GM20000 (cell line): ENCODE measurements around the gene TSGA10IP.

Experiments
- DNase-seq: peaks from one replicate; pipeline ENCODE4 v3.0.0; 2012; ENCODE audit warnings: low spot score
- CTCF ChIP-seq: IDR thresholded peaks from 2 replicates; pipeline ENCODE4 v1.5.1; 2012; ENCODE audit warnings: mild to moderate bottlenecking, control low read depth; ENCODE audit errors: extremely low read depth, missing control alignments

The TSGA10IP gene

GRCh38 chr11:65922565-65922964, 22.7 kb upstream of the TSGA10IP start:
- no peak for DNase-seq
- no peak for TF ChIP-seq CTCF

GRCh38 chr11:65925397-65925796, 19.9 kb upstream of the TSGA10IP start:
- no peak for DNase-seq
- no peak for TF ChIP-seq CTCF

GRCh38 chr11:65927904-65928397, 17.3 kb upstream of the TSGA10IP start:
- peak; percentile 84 for DNase-seq
- TF ChIP-seq CTCF, result no peak

- no peak for TF ChIP-seq CTCF
- no peak for DNase-seq
Measured at GRCh38 chr11:65928667-65929066, 16.6 kb upstream of the TSGA10IP start.

- no peak for DNase-seq
- peak; percentile 12 for TF ChIP-seq CTCF
Measured at GRCh38 chr11:65931773-65932557, 13.3 kb upstream of the TSGA10IP start.

- no peak for TF ChIP-seq CTCF
Measured at GRCh38 chr11:65932558-65932919, 12.7 kb upstream of the TSGA10IP start.

GRCh38 chr11:65934014-65934413, 11.3 kb upstream of the TSGA10IP start:
- no peak for TF ChIP-seq CTCF
- no peak for DNase-seq

More at GRCh38 chr11:65932558-65932919, 12.7 kb upstream of the TSGA10IP start:
- no peak for DNase-seq
